Erythroblast (primary cell): ENCODE measurements around the gene LRRC1.

Experiments
- GATA1 ChIP-seq: IDR thresholded peaks from 2 replicates; pipeline ENCODE4 v1.6.1; 2011; ENCODE audit warnings: low read depth, mild to moderate bottlenecking, control low read depth, low read length, moderate library complexity
- POLR2A ChIP-seq: IDR thresholded peaks from 2 replicates; pipeline ENCODE4 v1.6.1; 2011; ENCODE audit warnings: mild to moderate bottlenecking, low read length

DNA sequence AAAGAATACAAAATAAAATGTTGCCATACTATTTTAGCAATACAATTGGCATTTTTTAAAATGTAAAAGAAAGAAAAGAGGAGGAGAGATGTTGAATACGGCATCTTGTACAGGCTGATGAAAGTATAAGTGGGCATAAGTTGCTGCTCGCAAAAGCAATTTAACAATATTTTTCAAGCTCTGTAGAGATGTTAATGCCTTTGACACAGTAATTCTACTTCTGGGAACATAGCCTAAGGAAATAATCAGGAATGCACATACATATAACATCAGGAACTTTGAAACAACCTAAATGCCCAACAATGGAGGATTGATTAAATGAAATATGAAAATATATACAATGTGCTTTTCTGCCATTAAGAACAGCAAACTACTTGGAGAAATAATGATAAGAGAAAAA lies 80.2 kb downstream of the LRRC1 start:
- TF ChIP-seq POLR2A (no peak), GATA1 (no peak)
